Heart left ventricle (tissue), 16 donors: ENCODE data around the gene SLIT3. TPM values are rescaled to one million over a fixed set of nuclear protein-coding genes. Genes with fewer than 3 reads are reported as not detected.

Experiments used
- ATAC-seq, 4 donors: fragments of 200-7000 bp; cut with Tn5 transposase; one replicate each; pipeline ENCODE4 v1.9.1; 2020 to 2022; ENCODE audit warnings: moderate library complexity in 4 of 4, mild to moderate bottlenecking in 3 of 4, moderate number of reproducible peaks in 1 of 4
- DNase-seq, 5 donors: peaks; one replicate each; pipeline ENCODE4 v3.0.0-alpha.2; 2020
- H3K27ac ChIP-seq, 12 donors: fragments of 200-600 bp; sonication (generic) in 4 of 12; one replicate each; pipeline versions ENCODE4 v1.5.0 to v1.8.0; 2016 to 2022; ENCODE audit warnings: mild to moderate bottlenecking in 2 of 12
- H3K27me3 ChIP-seq, 9 donors: fragments of 200-600 bp; sonication (generic) in 2 of 9; one replicate each; pipeline versions ENCODE4 v1.5.1 to v1.8.0; 2016 to 2022; ENCODE audit warnings: mild to moderate bottlenecking in 3 of 9
- H3K36me3 ChIP-seq, 9 donors: fragments of 200-600 bp; sonication (generic) in 2 of 9; one replicate each; pipeline versions ENCODE4 v1.5.0 to v1.8.0; 2018 to 2022; ENCODE audit warnings: mild to moderate bottlenecking in 2 of 9
- H3K4me1 ChIP-seq, 12 donors: fragments of 200-600 bp; sonication (generic) in 4 of 12; one replicate each; pipeline versions ENCODE4 v1.5.0 to v1.8.0; 2016 to 2022; ENCODE audit warnings: mild to moderate bottlenecking in 3 of 12
- H3K4me3 ChIP-seq, 12 donors: fragments of 200-600 bp; sonication (generic) in 4 of 12; one replicate each; pipeline versions ENCODE4 v1.5.0 to v1.8.0; 2017 to 2022; ENCODE audit warnings: mild to moderate bottlenecking in 9 of 12, moderate library complexity in 4 of 12
- H3K9me3 ChIP-seq, 12 donors: fragments of 200-600 bp; sonication (generic) in 4 of 12; one replicate each; pipeline versions ENCODE4 v1.5.0 to v1.8.0; 2016 to 2022; ENCODE audit warnings: mild to moderate bottlenecking in 1 of 12
- POLR2A ChIP-seq, 2 donors: fragments of 450-650 bp; IDR thresholded peaks; one replicate each; pipeline ENCODE4 v1.6.1; 2017; ENCODE audit warnings: antibody characterized with exemption in 2 of 2, mild to moderate bottlenecking in 2 of 2, moderate library complexity in 2 of 2
- WGBS, 4 donors: extraction: QIAGEN DNeasy Blood & Tissue Kit in 2 of 4; methylation state at CpG; one replicate each; pipeline versions ENCODE4 v1.1.5 to v1.1.7; 2013 to 2018; 5-methylcytosine and 5-hydroxymethylcytosine counted together
- intact Hi-C, 10 donors: fragments of 100-400 bp; cut with DNase I; formaldehyde crosslinking; loops; one replicate each; pipeline versions ENCODE4 v1.11.1 to v1.14.2; 2022
- polyA plus RNA-seq, 2 donors: library from polyadenylated mRNA; stranded (reverse); fragments of 200-250 nt; gene quantifications; one replicate each; pipeline ENCODE4 v1.2.3, GENCODE V29; 2013
- total RNA-seq, 9 donors: library from RNA; depleted of rRNA in 2 of 9; stranded (reverse); fragments of >200 nt in 2 of 9; fragmentation: NEBNext Ultra II Directional in 3 of 9; extraction: Animal tissue kit (Norgen Biotek cat#: 25700) in 3 of 9; gene quantifications; one replicate each; pipeline versions ENCODE4 v1.1.0 to v1.2.4, GENCODE V29; 2016 to 2023
- TF ChIP-seq, protein P1 (sequence below), 12 donors: fragments of 200-600 bp; sonication (generic) in 4 of 12; IDR thresholded peaks; one replicate each; pipeline versions ENCODE4 v1.5.0 to v1.8.0; 2018 to 2022; ENCODE audit warnings: antibody characterized with exemption in 12 of 12, mild to moderate bottlenecking in 5 of 12
- donor health status: ischemic (EF 13 %, LVEDD 7.1; RV severe dilation, severe dysfunction).
- donor health status: healthy with polysubstance abuse.
- donor health status: DM: no; HTN: yes; CAD: no.
- donor health status: DM: no; HTN: no; CAD: no.
- donor health status: ischemic (EF 25% LVEDD 6.9; RV normal size, moderate dysfunction).
- donor health status: ischemic (EF 25% LVEDD 5.7; RV mildly dilated, moderate dysfunction).
- donor health status: healthy.
- donor health status: DM: yes; HTN: yes; CAD: no.
- donor health status: ischemic (EF 35%, LVEDD 5.7; RV mildly dilated, moderate dysfunction).
- donor health status: nonischemic (EF 11% LVEDD 7.7; RV severe dilation, severe dysfunction).
- donor health status: DM: yes; HTN: yes; CAD: no.
- donor health status: PGD.
- donor health status: ischemic (EF 29% LVEDD 5.4; RV normal size, mild dysfunction).
- donor health status: nonischemic (EF 23%, LVEDD 6.1; RV moderate dilation, normal function).

SLIT3 gene
- total and polyA plus RNA-seq, 11 donors = 2.3 to 40.3 (median 14.4) TPM

DNA sequence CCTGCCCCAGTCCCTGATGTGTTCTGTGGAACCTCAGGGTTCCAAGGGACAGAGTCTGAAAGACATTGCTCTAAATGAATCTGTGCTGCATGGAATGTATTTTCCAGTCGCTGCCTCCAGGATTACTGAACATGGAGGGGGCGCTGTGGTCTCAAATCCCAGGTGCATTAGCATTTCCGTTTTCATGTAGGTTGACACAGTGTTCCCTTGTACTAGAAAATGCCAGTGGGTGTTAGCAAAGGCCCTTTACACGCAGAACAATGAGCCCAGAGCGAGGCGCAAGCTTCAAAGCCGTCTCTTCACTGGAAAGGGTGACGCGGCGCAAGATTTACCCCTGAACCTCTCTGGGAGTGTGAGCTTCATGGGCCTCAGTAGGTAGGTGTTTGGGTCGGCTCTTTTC lies 308.3 kb downstream of the SLIT3 start:
- DNase-seq (no peak), ATAC-seq (no peak)
- H3K27me3 ChIP-seq = peaks cover 0 to 12% (median 0%) of the 10 kb centered on the region in 9 donors
- H3K4me3 ChIP-seq = no peak overlapping the region
- no peaks in the 10 kb centered on the region for H3K9me3 ChIP-seq
- no peak overlapping the region for H3K27ac ChIP-seq
- no peak for TF ChIP-seq POLR2A (IDR thresholded peaks at IDR 0.05)
- TF ChIP-seq, protein P1, sequence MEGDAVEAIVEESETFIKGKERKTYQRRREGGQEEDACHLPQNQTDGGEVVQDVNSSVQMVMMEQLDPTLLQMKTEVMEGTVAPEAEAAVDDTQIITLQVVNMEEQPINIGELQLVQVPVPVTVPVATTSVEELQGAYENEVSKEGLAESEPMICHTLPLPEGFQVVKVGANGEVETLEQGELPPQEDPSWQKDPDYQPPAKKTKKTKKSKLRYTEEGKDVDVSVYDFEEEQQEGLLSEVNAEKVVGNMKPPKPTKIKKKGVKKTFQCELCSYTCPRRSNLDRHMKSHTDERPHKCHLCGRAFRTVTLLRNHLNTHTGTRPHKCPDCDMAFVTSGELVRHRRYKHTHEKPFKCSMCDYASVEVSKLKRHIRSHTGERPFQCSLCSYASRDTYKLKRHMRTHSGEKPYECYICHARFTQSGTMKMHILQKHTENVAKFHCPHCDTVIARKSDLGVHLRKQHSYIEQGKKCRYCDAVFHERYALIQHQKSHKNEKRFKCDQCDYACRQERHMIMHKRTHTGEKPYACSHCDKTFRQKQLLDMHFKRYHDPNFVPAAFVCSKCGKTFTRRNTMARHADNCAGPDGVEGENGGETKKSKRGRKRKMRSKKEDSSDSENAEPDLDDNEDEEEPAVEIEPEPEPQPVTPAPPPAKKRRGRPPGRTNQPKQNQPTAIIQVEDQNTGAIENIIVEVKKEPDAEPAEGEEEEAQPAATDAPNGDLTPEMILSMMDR (IDR thresholded peaks at IDR 0.05) = peak in 1 of 12 donors; percentile 4
- H3K4me1 ChIP-seq = peaks cover 0 to 12% (median 2%) of the 10 kb centered on the region in 12 donors
- intact Hi-C loops = loop anchor here in 1 of 10 donors (10.0 kb wide), 1 partner anchor 582 kb away; no protein-coding TSS in a partner anchor
- H3K36me3 ChIP-seq = no peaks in the 10 kb centered on the region
- WGBS, 4 donors = 62 to 80% (median 74%) methylated on average over 10 to 11 of the region's 11 CpGs

DNA sequence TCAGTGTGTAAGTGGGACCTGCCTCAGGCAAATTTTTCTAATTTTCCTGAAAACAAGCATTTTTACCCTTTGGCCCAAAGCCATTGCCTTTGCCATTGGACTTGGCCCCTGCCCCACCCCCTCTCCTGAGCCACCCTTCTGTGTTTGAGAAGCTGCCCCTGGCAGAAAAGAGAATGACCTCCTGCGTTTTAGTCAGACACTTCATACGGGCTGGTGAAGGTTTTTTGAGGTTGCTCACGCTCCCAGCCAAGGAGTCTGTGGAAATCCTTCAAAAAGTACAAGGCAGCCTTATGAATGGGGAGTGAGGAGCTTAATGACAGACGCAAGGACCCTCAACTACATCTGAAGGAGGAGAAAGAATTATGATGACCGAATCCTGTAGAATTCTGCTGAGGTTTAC lies 308.9 kb downstream of the SLIT3 start:
- no peak overlapping the region for H3K27ac ChIP-seq
- no peak for DNase-seq
- H3K4me3 ChIP-seq = no peak overlapping the region
- 69 to 93% (median 86%) methylated on average over 5 of the region's 5 CpGs for WGBS, 4 donors
- intact Hi-C loops = loop anchor here in 1 of 10 donors (10.0 kb wide), 1 partner anchor 583 kb away; no protein-coding TSS in a partner anchor
- H3K4me1 ChIP-seq = peaks cover 0 to 13% (median 5%) of the 10 kb centered on the region in 12 donors
- H3K27me3 ChIP-seq = peaks cover 0 to 12% (median 0%) of the 10 kb centered on the region in 9 donors
- no peaks in the 10 kb centered on the region for H3K36me3 ChIP-seq
- TF ChIP-seq, protein P1 (IDR thresholded peaks at IDR 0.05) = no peak
- no peak for TF ChIP-seq POLR2A (IDR thresholded peaks at IDR 0.05)
- no peaks in the 10 kb centered on the region for H3K9me3 ChIP-seq
- no peak for ATAC-seq

DNA sequence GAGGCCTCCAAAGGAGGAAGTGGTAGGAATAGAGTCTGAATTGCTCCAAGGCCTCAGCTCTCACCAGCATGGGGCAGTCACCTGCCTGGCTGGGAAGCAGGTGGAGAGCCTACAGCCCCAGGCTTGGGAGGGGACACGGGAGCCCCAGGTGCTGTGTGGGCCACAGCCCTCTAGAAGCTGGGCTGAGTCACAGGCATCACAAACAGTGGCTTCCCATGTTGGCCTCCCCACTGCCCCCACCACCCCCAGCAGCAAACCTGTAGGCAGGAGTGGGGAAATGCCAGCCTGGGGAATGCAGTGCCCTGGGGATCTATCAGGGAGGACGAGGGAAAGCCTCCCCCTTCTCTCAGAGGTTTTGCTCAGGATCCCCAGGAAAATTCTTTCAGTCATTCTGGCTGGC lies 309.6 kb downstream of the SLIT3 start:
- Histone ChIP-seq H3K9me3 (no peaks in the 10 kb centered on the region), H3K4me1 (peaks cover 0 to 13% (median 5%) of the 10 kb centered on the region in 12 donors), H3K27me3 (peaks cover 0 to 12% (median 0%) of the 10 kb centered on the region in 9 donors), H3K27ac (no peak overlapping the region), H3K36me3 (no peaks in the 10 kb centered on the region), H3K4me3 (no peak overlapping the region)
- intact Hi-C loops = loop anchor here in 2 of 10 donors (2.0 to 10.0 kb wide), 2 partner anchors 205 to 583 kb away; no protein-coding TSS in a partner anchor
- ATAC-seq = no peak
- TF ChIP-seq POLR2A (IDR thresholded peaks at IDR 0.05) = no peak
- TF ChIP-seq, protein P1 (IDR thresholded peaks at IDR 0.05) = no peak
- DNase-seq = no peak
- WGBS, 4 donors = 74 to 93% (median 83%) methylated on average over 2 of the region's 2 CpGs

DNA sequence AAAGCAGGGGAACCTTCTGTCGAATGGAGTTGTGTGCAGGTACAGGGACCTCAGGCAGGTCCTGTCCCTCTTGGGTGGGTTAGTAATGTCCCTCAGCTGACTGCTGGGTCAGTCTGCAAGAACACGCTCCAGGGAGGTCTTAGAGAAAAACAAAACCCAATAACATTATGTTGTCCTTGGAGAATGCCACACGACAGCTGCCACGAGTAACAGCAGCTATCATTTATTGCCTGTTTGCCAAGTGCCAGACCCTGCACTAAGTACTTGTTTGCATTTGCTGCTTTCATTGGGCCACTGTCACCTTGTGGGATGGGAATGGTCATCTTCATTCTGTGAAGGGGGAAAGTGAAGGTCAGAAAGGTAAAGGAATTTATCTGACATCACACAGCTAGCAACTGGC lies 310.3 kb downstream of the SLIT3 start:
- WGBS, 4 donors = 53 to 64% (median 61%) methylated on average over 4 of the region's 4 CpGs
- TF ChIP-seq, protein P1 (IDR thresholded peaks at IDR 0.05) = no peak
- TF ChIP-seq POLR2A (IDR thresholded peaks at IDR 0.05) = no peak
- H3K4me3 ChIP-seq = no peak overlapping the region
- peaks cover 0 to 13% (median 5%) of the 10 kb centered on the region in 12 donors for H3K4me1 ChIP-seq
- DNase-seq (no peak), ATAC-seq (peak in 1 of 4 donors; percentile 7)
- H3K9me3 ChIP-seq = no peaks in the 10 kb centered on the region
- H3K27ac ChIP-seq = no peak overlapping the region
- no peaks in the 10 kb centered on the region for H3K36me3 ChIP-seq
- intact Hi-C loops = loop anchor here in 2 of 10 donors (2.0 to 10.0 kb wide), 2 partner anchors 206 to 584 kb away; no protein-coding TSS in a partner anchor
- H3K27me3 ChIP-seq = peaks cover 0 to 12% (median 0%) of the 10 kb centered on the region in 9 donors
